ENCODE data around the gene GATA3.

The GATA3 gene

GRCh38 chr10:8064436-8064835, 9.9 kb downstream of the GATA3 start:
- no peak for DNase-seq (ENCODE audit: low read depth in 2 of 2)

DNA sequence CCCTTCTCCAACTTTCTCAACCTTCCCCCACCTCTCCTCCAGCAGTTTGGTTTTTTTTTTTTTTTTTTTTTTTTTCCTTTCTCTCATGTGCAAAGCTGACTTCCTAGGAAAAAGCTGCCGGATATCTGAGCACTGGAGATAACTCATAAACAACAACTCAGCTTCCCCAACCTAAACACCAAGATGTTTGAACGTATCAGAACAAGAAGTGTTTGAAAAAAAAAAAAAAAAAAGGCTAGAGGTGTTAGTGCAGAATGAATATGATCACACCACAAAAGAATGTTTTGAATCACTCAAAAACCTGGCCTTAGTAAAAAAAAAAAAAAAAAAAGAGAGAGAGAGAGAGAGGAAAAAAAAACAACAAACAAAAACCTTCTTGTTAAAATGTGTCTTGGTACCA, 11.2 kb downstream of the GATA3 start:
- no peak for DNase-seq (ENCODE audit: low read depth in 2 of 2)

- no peak for DNase-seq (ENCODE audit: low read depth in 2 of 2)
Observed at GRCh38 chr10:8066124-8066523, 11.6 kb downstream of the GATA3 start.

DNA sequence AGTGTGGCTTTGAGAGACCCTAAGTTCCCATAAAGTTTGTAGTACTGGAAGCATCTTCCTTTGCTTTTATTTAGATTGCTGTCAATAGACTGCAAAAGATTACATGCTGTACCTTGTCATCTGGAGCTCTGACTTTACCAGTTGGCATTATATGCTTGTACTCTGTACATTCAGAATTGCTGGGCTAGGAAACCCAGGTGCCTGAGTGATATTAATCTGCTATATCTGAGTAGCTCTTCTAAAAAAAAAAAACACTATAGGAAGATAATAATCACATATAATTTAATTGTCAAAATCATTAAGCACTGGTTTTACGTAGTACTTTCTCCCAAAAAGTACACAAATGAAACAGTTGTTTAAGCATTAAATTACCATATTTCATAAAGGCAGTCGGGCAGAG, 12.3 kb downstream of the GATA3 start:
- no peak for DNase-seq (ENCODE audit: low read depth in 2 of 2)

GRCh38 chr10:8069108-8069507, 14.6 kb downstream of the GATA3 start:
- DNase-seq (ENCODE audit: low read depth in 2 of 2): no peak

- no peak for DNase-seq (ENCODE audit: low read depth in 2 of 2)
Observed at GRCh38 chr10:8069627-8070026, 15.1 kb downstream of the GATA3 start.

DNA sequence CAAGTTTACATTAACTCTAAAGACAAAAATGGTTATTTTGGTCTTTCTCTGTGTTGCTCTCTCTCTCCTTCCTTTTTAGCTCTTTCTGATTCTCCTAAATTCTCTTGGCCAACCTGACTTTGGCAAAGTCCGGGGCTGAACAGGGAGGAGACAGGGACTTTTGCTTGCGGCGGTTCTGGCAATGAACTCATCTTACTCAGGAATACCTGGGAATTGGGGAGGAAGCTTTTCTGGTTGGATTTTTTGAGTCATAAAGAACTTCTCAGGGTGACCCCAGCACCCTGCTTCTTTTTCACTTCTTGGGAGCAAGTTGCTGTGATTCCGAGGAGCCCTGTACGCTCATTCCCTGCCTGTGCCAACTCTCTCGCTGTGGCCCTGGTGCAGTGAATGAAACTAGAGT, 16.0 kb downstream of the GATA3 start:
- DNase-seq (ENCODE audit: low read depth in 2 of 2): no peak

- no peak for DNase-seq (ENCODE audit: low read depth in 2 of 2)
Observed at GRCh38 chr10:8071006-8071405, 16.5 kb downstream of the GATA3 start.

DNA sequence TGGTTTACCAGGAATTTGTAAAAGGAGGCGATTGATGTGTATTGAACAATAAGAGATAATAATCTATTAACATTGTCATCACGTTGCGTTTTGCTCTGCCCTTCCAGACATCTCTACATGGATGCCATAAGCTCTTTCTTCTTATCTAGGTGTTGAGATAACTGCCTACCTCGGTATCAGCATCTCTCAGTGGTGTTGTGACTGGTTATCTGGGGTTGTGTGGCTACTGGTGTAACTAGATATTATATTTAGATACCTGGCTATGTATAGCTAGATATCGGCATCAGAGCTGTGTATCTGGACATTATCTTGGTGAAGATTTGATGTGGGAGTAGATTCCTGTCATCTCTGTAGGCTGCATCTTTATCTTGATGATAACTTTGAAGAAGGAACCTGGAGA, 17.2 kb downstream of the GATA3 start:
- DNase-seq (ENCODE audit: low read depth in 2 of 2): no peak

DNA sequence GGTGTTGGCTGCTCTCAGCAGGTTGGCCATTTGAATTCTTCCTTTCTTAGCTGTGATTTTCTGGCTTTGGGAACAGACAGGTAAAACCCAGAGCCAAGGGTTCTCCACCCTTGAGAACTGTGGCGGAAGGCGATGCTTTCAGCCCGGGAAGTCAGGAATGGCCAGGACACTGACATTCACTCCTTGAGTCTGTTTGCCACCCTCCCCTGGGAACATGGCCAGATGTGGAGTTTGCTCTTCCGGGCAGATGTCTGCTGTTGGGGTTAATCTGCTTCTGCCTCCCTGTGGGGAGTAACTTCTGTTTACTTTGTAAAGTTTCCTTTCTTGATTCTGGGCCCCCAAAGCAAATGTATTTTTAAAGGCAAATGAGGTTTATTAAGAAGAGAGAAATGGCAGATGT, 17.7 kb downstream of the GATA3 start:
- DNase-seq (ENCODE audit: low read depth in 2 of 2): no peak

GRCh38 chr10:8073691-8074416, 19.4 kb downstream of the GATA3 start:
- DNase-seq (ENCODE audit: low read depth in 2 of 2): no peak

DNA sequence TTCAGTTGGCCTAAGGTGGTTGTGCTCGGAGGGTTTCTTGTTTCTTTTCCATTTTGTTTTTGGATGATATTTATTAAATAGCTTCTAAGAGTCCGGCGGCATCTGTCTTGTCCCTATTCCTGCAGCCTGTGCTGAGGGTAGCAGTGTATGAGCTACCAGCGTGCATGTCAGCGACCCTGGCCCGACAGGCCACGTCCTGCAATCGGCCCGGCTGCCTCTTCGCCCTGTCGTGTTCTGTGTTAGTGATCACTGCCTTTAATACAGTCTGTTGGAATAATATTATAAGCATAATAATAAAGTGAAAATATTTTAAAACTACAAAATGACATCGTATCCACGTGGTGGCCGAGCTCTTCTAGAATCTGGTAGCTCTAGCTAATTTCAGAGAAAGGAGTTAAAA, 20.4 kb downstream of the GATA3 start:
- DNase-seq (ENCODE audit: low read depth in 2 of 2): no peak

DNA sequence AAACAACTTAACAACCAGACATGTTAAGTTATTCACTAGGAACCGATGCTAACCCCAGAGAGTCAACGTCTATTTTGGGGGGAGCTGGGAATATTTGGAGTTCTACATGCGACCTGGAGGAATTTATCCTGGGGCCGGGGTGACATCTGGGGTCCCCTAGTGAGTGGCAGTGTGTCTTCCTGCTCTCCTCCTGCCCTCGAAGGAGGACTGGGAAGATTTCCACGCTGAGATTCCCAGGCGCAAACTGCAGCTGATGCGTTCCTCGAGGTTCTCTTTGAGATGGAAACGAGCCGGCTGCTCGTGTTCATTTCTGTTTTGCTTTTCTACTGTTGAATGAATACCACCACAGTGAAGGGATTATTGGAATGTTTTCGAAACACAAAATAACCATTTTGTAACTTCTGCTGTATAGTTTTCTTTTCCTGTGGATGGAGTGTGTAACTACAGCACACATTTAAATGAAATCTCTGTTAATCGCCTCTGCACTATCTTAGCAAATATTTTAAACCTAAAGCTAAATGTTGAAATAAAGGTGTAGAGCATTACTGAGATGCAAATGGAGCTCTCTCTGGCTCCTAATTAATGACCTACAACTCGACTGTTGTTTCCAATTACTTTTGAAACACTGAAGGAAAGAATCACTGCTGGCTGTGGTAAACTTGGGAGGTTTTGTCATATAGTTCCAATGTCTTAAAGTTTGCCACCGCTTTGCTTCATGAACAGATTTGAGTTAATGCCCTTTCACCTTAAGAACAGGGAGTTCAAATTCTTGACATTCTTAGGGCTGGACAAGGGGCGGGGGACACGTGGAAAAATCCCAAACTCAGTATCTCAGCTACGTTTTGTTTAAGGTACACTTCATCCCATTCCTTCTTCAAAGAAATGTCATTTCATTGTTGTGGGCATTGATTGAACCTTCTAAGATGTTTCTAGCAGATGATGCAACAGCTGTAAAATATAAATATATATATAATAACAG, 21.1 kb downstream of the GATA3 start:
- no peak for DNase-seq (ENCODE audit: low read depth in 2 of 2)

GRCh38 chr10:8076933-8077332, 22.4 kb downstream of the GATA3 start:
- no peak for DNase-seq (ENCODE audit: low read depth in 2 of 2)

GRCh38 chr10:8078027-8078426, 23.5 kb downstream of the GATA3 start:
- no peak for DNase-seq (ENCODE audit: low read depth in 2 of 2)

- no peak for DNase-seq (ENCODE audit: low read depth in 2 of 2)
Observed at GRCh38 chr10:8079126-8079525, 24.6 kb downstream of the GATA3 start.

GRCh38 chr10:8084799-8085198, 30.3 kb downstream of the GATA3 start:
- DNase-seq (ENCODE audit: low read depth in 2 of 2): no peak

DNA sequence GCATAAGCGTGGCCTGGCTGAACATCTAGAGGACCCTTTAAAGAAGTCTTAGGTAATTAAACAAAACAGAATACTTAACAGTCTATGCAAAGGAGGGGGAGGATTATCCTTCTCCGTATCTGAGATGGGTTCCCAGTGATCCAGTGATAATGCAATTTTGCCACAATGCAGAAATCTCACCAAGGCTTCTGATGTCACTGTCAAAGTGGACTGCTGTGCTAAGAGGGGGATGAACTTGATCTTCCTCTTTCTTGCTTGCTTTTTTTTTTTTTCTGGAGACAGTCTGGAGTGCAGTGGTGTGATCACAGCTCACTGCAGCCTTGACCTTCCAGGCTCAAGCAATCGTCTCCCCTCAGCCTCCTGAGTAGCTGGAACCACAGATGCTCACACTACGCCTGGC, 30.8 kb downstream of the GATA3 start:
- no peak for DNase-seq (ENCODE audit: low read depth in 2 of 2)

GRCh38 chr10:8086315-8086714, 31.8 kb downstream of the GATA3 start:
- DNase-seq (ENCODE audit: low read depth in 2 of 2): no peak

GRCh38 chr10:8088504-8088903, 34.0 kb downstream of the GATA3 start:
- DNase-seq (ENCODE audit: low read depth in 2 of 2): peak in 1 of 2 experiments; percentile 15

- no peak for DNase-seq (ENCODE audit: low read depth in 2 of 2)
Observed at GRCh38 chr10:8092428-8092827, 37.9 kb downstream of the GATA3 start.

GRCh38 chr10:8095959-8096358, 41.5 kb downstream of the GATA3 start:
- DNase-seq (ENCODE audit: low read depth in 2 of 2): peak in 1 of 2 experiments; percentile 10

- DNase-seq (ENCODE audit: low read depth in 2 of 2): no peak
Observed at GRCh38 chr10:8096931-8097330, 42.4 kb downstream of the GATA3 start.
